ENCODE data around the gene SMIM14.
"Not testable (repeated sequence)": the region's sequence is repeated elsewhere in the genome, so short reads cannot be mapped to it uniquely, and the experiment has no call there.

Gene SMIM14

GRCh38 chr4:39544080-39544479, 94.6 kb downstream of the SMIM14 start:
- H3K4me3 Mint-ChIP-seq; H3K27me3 Mint-ChIP-seq; DNase-seq; H3K36me3 Mint-ChIP-seq (ENCODE audit: low read depth); H3K4me1 Mint-ChIP-seq (ENCODE audit: low read depth); H3K27ac Mint-ChIP-seq; H3K9me3 Mint-ChIP-seq: not testable (repeated sequence)

GRCh38 chr4:39543034-39543433, 95.6 kb downstream of the SMIM14 start:
- Mint-ChIP-seq H3K9me3 (no peaks in the 10 kb centered on the region), H3K4me3 (no peak overlapping the region), H3K36me3 (ENCODE audit: low read depth) (no peaks in the 10 kb centered on the region), H3K27me3 (no peaks in the 10 kb centered on the region), H3K4me1 (ENCODE audit: low read depth) (no peaks in the 10 kb centered on the region), H3K27ac (no peak overlapping the region)
- no peak for DNase-seq

- DNase-seq = no peak
- Mint-ChIP-seq H3K4me3 (no peak overlapping the region), H3K4me1 (ENCODE audit: low read depth) (no peaks in the 10 kb centered on the region), H3K36me3 (ENCODE audit: low read depth) (no peaks in the 10 kb centered on the region), H3K27ac (no peak overlapping the region), H3K27me3 (no peaks in the 10 kb centered on the region), H3K9me3 (no peaks in the 10 kb centered on the region)
Measured at GRCh38 chr4:39542611-39543012, 96.1 kb downstream of the SMIM14 start.

DNA sequence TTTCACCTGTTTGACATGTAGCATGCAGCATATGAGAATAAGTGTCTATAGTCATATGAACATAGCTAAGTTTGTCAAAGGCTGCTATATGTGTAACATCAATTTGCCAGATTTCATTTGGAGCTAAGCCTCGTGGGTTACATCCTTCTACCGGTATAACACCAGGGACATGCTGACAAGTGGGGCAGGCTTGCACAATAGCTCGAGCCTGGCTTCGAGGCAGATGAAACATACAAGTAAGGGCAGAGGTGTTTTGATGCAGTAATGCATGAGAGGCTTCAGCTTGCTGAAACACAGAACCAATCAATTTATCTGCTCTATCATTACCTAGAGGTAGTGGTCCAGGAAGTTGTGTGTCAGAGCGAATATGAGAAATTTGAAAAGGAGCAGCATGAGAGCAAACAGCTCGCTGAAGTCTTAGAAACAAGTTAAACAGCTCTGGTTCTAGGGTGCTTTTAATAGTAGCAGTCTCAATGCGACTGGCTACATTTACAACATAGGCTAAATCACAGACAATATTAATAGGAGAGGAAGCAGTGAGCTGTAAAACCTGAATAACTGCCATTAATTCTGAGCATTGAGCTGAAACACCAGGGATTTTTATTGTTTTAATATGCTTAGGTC, 96.6 kb downstream of the SMIM14 start:
- Mint-ChIP-seq H3K9me3 (no peaks in the 10 kb centered on the region), H3K4me1 (ENCODE audit: low read depth) (no peaks in the 10 kb centered on the region), H3K36me3 (ENCODE audit: low read depth) (no peaks in the 10 kb centered on the region), H3K27me3 (no peaks in the 10 kb centered on the region), H3K4me3 (no peak overlapping the region), H3K27ac (no peak overlapping the region)
- no peak for DNase-seq

DNA sequence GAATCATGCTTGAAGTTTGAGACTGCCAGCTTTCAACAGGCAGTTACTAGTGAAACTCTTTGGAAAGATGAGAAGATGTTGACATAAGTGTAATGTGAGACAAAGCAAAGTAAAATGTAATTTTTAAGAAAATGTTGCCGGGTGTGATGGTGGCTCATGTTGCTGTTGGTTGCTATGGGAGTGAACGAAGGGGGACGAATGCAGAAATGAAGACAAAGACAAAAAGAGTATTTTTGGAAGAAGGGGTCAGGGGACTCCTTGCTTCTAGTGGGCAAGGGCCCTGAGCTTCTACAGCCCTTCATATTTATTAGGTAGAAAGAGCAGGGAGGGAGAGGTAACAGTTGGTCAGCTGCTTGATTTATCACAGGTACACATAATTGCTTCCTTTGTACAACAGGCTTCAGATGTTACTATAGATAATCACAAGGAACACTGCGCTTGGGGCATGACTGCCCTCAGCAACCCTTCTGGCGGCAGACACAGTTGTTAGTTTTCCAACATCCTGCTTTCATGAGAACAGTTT, 99.5 kb downstream of the SMIM14 start:
- H3K27me3 Mint-ChIP-seq = no peaks in the 10 kb centered on the region
- no peak overlapping the region for H3K27ac Mint-ChIP-seq
- peaks cover 4% of the 10 kb centered on the region for H3K36me3 Mint-ChIP-seq (ENCODE audit: low read depth)
- H3K9me3 Mint-ChIP-seq = no peaks in the 10 kb centered on the region
- no peak for DNase-seq
- H3K4me1 Mint-ChIP-seq (ENCODE audit: low read depth) = no peaks in the 10 kb centered on the region
- no peak overlapping the region for H3K4me3 Mint-ChIP-seq

GRCh38 chr4:39533541-39533940, 105.1 kb downstream of the SMIM14 start:
- peaks cover 27% of the 10 kb centered on the region for H3K9me3 Mint-ChIP-seq
- peaks cover 33% of the 10 kb centered on the region for H3K36me3 Mint-ChIP-seq (ENCODE audit: low read depth)
- no peak overlapping the region for H3K27ac Mint-ChIP-seq
- no peak for DNase-seq
- peaks cover under 1% of the 10 kb centered on the region for H3K4me1 Mint-ChIP-seq (ENCODE audit: low read depth)
- no peaks in the 10 kb centered on the region for H3K27me3 Mint-ChIP-seq
- H3K4me3 Mint-ChIP-seq = no peak overlapping the region

GRCh38 chr4:39532237-39532636, 106.4 kb downstream of the SMIM14 start:
- H3K4me1 Mint-ChIP-seq (ENCODE audit: low read depth); DNase-seq; H3K4me3 Mint-ChIP-seq; H3K27ac Mint-ChIP-seq; H3K27me3 Mint-ChIP-seq: not testable (repeated sequence)
- H3K36me3 Mint-ChIP-seq (ENCODE audit: low read depth) = peaks cover 39% of the 10 kb centered on the region
- peaks cover 27% of the 10 kb centered on the region for H3K9me3 Mint-ChIP-seq

DNA sequence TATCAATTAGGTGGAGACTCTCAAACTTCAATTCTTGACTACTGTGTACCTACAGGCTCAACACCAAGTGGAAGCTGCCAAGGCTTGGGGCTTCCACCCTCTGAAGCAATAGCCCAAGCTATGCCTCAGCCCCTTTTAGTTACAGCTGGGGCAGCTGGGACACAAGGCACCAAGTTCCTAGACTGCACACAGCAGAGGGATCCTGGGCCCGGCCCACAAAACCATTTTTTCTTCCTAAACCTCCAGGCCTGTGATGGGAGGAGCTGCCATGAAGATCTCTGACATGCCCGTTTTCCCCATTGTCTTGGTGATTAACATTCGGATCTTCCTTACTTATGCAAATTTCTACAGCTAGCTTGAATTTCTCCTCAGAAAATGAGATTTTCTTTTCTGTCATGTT, 108.0 kb downstream of the SMIM14 start:
- Mint-ChIP-seq H3K27ac (no peak overlapping the region), H3K36me3 (ENCODE audit: low read depth) (peaks cover 45% of the 10 kb centered on the region), H3K9me3 (peaks cover 27% of the 10 kb centered on the region), H3K4me3 (no peak overlapping the region), H3K27me3 (no peaks in the 10 kb centered on the region), H3K4me1 (ENCODE audit: low read depth) (peaks cover 17% of the 10 kb centered on the region)
- no peak for DNase-seq

DNA sequence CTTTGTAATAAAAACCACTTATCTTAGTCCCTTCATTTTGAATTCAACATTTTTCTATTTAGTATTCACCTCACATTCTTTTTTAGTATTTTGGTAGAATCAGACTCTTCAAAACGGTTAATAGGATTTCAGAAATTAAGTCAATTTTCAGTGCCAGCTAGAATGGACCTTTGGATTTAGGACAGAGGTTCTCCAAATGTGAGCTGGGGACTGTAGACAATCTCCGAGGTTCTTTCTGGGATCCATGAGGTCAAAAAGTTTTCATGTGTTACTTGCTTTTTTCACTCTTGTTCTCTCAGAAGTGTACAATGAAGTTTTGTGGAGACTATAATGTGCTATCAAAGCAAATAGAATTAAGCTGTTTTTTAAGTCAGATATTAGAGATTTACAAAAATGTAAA, 109.1 kb downstream of the SMIM14 start:
- no peaks in the 10 kb centered on the region for H3K27me3 Mint-ChIP-seq
- peaks cover 18% of the 10 kb centered on the region for H3K4me1 Mint-ChIP-seq (ENCODE audit: low read depth)
- H3K4me3 Mint-ChIP-seq = no peak overlapping the region
- no peak overlapping the region for H3K27ac Mint-ChIP-seq
- no peak for DNase-seq
- H3K36me3 Mint-ChIP-seq (ENCODE audit: low read depth) = peaks cover 44% of the 10 kb centered on the region
- H3K9me3 Mint-ChIP-seq = peaks cover 27% of the 10 kb centered on the region

GRCh38 chr4:39528061-39528465, 110.6 kb downstream of the SMIM14 start:
- no peak for DNase-seq
- H3K27ac Mint-ChIP-seq = peak overlapping the region; percentile 96

GRCh38 chr4:39527296-39528060, 111.2 kb downstream of the SMIM14 start, which contains the start of gene UGDH:
Gene UGDH (minus strand): TSS chr4:39527439. CDS start chr4:39521512, 5,927 bp downstream.
- peak within 1 kb of the TSS; percentile 96 for H3K27ac Mint-ChIP-seq
- H3K9me3 Mint-ChIP-seq = peaks cover 24% of the 10 kb centered on the region
- H3K36me3 Mint-ChIP-seq (ENCODE audit: low read depth) = peaks cover 34% of the 10 kb centered on the region
- no peaks in the 10 kb centered on the region for H3K27me3 Mint-ChIP-seq
- peak within 1 kb of the TSS; percentile 98 for H3K4me3 Mint-ChIP-seq
- peak; percentile 95 for DNase-seq
- peaks cover 18% of the 10 kb centered on the region for H3K4me1 Mint-ChIP-seq (ENCODE audit: low read depth)

More at GRCh38 chr4:39528061-39528465, 110.6 kb downstream of the SMIM14 start:
- Mint-ChIP-seq H3K27me3 (no peaks in the 10 kb centered on the region), H3K36me3 (ENCODE audit: low read depth) (peaks cover 40% of the 10 kb centered on the region), H3K4me1 (ENCODE audit: low read depth) (peaks cover 18% of the 10 kb centered on the region), H3K4me3 (peak overlapping the region; percentile 98), H3K9me3 (peaks cover 27% of the 10 kb centered on the region)

DNA sequence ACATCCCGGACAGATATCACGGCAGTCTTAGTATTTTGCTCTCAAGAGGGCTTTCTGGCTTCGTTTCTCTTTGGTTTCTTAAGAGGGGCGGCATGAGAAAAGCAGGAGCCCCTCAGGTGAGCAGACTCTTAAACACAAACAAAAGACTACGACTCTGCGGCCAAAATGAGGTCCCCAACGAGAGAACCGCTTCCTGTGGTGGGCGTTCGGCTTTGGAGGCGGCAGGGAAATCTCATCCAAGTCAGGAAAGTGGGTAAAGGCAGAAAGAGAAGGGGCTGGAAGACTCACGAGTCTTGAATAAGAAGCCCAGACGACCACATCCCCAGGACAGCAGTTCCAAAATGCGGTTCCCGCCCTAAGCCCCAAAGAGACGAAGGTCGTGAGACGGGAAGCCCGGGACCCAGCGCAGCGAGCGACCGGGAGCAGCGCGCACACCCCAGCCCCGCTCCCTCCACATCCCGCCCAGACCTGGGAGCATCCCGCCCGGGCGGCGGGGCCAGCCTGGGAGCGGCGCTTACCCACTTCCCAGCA, 111.8 kb downstream of the SMIM14 start:
- DNase-seq = no peak
- H3K4me3 Mint-ChIP-seq = peak overlapping the region; percentile 98
- peaks cover 18% of the 10 kb centered on the region for H3K9me3 Mint-ChIP-seq
- H3K36me3 Mint-ChIP-seq (ENCODE audit: low read depth) = peaks cover 28% of the 10 kb centered on the region
- H3K27ac Mint-ChIP-seq = peak overlapping the region; percentile 92
- peaks cover 18% of the 10 kb centered on the region for H3K4me1 Mint-ChIP-seq (ENCODE audit: low read depth)
- H3K27me3 Mint-ChIP-seq = no peaks in the 10 kb centered on the region

GRCh38 chr4:39525822-39526690, 112.6 kb downstream of the SMIM14 start:
- H3K9me3 Mint-ChIP-seq = peaks cover 11% of the 10 kb centered on the region
- no peaks in the 10 kb centered on the region for H3K27me3 Mint-ChIP-seq
- peaks cover 18% of the 10 kb centered on the region for H3K4me1 Mint-ChIP-seq (ENCODE audit: low read depth)
- H3K36me3 Mint-ChIP-seq (ENCODE audit: low read depth) = peaks cover 20% of the 10 kb centered on the region
- H3K27ac Mint-ChIP-seq = peak overlapping the region; percentile 92
- H3K4me3 Mint-ChIP-seq = peak overlapping the region; percentile 98
- DNase-seq = no peak

Measured in activated T-cell treated with anti-CD3 and anti-CD28 coated beads, Interleukin-2, amount 50 U/mL, for 24 hours (primary cell).